Activated CD8-positive, alpha-beta T cell treated with anti-CD3 and anti-CD28 coated beads for 36 hours (primary cell): Measurements from ENCODE around the gene WTIP. TPM values are rescaled to one million over a fixed set of nuclear protein-coding genes. Genes with fewer than 3 reads are reported as not detected.

ENCODE experiments used
- ATAC-seq: fragments of 200-7000 bp; cut with Tn5 transposase; one replicate; pipeline ENCODE4 v1.10.0; 2021; ENCODE audit warnings: mild to moderate bottlenecking, moderate library complexity
- CTCF ChIA-PET: fragments of 350-600 bp; sonication (Branson Sonifier 250); formaldehyde crosslinking; loops from one replicate; lab custom pipeline; 2021; ENCODE audit warnings: antibody characterized with exemption; lab: Charles Lee
- POLR2A ChIA-PET: fragments of 350-600 bp; sonication (Branson Sonifier 250); formaldehyde crosslinking; loops from one replicate; lab custom pipeline; 2021; ENCODE audit warnings: antibody characterized with exemption; lab: Charles Lee
- DNase-seq: peaks from one replicate; pipeline ENCODE4 v3.0.0-alpha.2; 2020
- H3K27ac Mint-ChIP-seq: one replicate; pipeline ENCODE4 v1.8.0; 2021; ENCODE audit warnings: mild to moderate bottlenecking, mixed read lengths
- H3K27me3 Mint-ChIP-seq: one replicate; pipeline ENCODE4 v1.8.0; 2021; ENCODE audit warnings: mixed read lengths
- H3K36me3 Mint-ChIP-seq: one replicate; pipeline ENCODE4 v1.8.0; 2021; ENCODE audit warnings: low read depth, mixed read lengths
- H3K4me1 Mint-ChIP-seq: one replicate; pipeline ENCODE4 v1.8.0; 2021; ENCODE audit warnings: low read depth, mixed read lengths
- H3K4me3 Mint-ChIP-seq: one replicate; pipeline ENCODE4 v1.8.0; 2021; ENCODE audit warnings: mild to moderate bottlenecking, moderate library complexity, mixed read lengths
- H3K9me3 Mint-ChIP-seq: one replicate; pipeline ENCODE4 v1.8.0; 2021; ENCODE audit warnings: mixed read lengths
- intact Hi-C: fragments of 100-400 bp; cut with micrococcal nuclease; formaldehyde crosslinking; loops from one replicate; pipeline ENCODE4 v1.10.0; 2022
- total RNA-seq, 2 experiments: library from RNA; stranded (reverse); gene quantifications; one replicate each; pipeline ENCODE4 v1.2.3, GENCODE V29; 2021
- TF ChIP-seq, protein P1 (sequence below): fragments of 200-600 bp; IDR thresholded peaks from one replicate; pipeline ENCODE4 v1.8.0; 2022; ENCODE audit warnings: antibody characterized with exemption, mild to moderate bottlenecking

Gene WTIP
- total RNA-seq, 2 experiments from 2014 or later, result 0.54 to 0.63 TPM

DNA sequence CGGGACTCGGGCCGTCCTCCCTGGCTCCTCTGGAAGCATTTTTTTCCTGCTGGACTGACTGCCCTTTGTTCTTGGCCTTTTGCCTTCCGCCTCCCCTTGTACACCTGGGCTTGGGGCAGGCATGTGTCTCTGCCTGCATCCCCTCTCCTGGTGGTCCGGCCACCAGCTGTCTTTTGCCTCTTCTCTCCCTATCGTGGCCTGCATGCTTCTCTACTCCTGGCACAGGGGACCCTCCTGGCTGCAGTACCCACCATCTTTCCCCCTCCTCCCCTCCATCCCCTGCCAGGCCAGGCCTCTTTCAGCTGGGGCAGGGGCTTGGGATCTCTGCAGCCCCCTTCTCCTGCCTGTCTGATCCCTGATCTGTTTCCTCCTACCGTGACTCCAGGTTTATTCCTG lies 12.1 kb downstream of the WTIP start:
- ATAC-seq (no peak), DNase-seq (no peak)
- TF ChIP-seq, protein P1, sequence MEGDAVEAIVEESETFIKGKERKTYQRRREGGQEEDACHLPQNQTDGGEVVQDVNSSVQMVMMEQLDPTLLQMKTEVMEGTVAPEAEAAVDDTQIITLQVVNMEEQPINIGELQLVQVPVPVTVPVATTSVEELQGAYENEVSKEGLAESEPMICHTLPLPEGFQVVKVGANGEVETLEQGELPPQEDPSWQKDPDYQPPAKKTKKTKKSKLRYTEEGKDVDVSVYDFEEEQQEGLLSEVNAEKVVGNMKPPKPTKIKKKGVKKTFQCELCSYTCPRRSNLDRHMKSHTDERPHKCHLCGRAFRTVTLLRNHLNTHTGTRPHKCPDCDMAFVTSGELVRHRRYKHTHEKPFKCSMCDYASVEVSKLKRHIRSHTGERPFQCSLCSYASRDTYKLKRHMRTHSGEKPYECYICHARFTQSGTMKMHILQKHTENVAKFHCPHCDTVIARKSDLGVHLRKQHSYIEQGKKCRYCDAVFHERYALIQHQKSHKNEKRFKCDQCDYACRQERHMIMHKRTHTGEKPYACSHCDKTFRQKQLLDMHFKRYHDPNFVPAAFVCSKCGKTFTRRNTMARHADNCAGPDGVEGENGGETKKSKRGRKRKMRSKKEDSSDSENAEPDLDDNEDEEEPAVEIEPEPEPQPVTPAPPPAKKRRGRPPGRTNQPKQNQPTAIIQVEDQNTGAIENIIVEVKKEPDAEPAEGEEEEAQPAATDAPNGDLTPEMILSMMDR, result no peak
- Mint-ChIP-seq H3K4me3 (no peak overlapping the region), H3K27ac (no peak overlapping the region), H3K9me3 (no peaks in the 10 kb centered on the region), H3K27me3 (no peaks in the 10 kb centered on the region), H3K4me1 (no peaks in the 10 kb centered on the region), H3K36me3 (no peaks in the 10 kb centered on the region)
- POLR2A ChIA-PET, result no interaction called here
- intact Hi-C loops, result no loop called here
- CTCF ChIA-PET, result no interaction called here

DNA sequence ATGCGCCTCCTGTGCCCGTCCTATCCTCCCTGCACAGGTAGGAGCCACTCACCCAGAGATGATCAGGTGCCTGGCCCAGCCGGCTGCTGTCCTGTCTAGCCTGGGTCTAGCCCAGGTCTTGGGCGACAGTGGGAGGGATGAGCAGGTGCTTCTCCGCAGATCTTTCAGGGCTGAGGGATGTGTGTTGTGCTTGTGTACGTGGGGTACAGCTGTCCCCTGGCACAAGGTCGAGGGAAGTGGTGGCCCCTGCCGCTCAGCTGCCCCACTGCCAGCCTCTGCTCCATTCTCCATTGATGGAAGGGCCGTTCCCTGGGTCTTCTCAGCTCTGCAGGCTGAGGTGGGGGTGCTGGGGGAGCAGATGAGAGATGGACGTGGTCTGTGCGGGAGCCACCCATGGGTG lies 13.0 kb downstream of the WTIP start:
- Mint-ChIP-seq H3K36me3 (no peaks in the 10 kb centered on the region), H3K9me3 (no peaks in the 10 kb centered on the region), H3K4me3 (no peak overlapping the region), H3K4me1 (no peaks in the 10 kb centered on the region), H3K27me3 (peaks cover 1% of the 10 kb centered on the region), H3K27ac (no peak overlapping the region)
- DNase-seq (no peak), ATAC-seq (no peak)
- POLR2A ChIA-PET, result no interaction called here
- intact Hi-C loops, result no loop called here
- TF ChIP-seq, protein P1, result no peak
- CTCF ChIA-PET, result no interaction called here

GRCh38 chr19:34495416-34495815 lies 13.9 kb downstream of the WTIP start:
- TF ChIP-seq, protein P1, result no peak
- ChIA-PET POLR2A (interaction anchor here (0.7 kb wide), 1 partner anchor 11 kb away, joined by 3 read pairs; no protein-coding TSS in a partner anchor), CTCF (no interaction called here)
- DNase-seq (no peak), ATAC-seq (no peak)
- Mint-ChIP-seq H3K36me3 (no peaks in the 10 kb centered on the region), H3K4me3 (no peak overlapping the region), H3K27ac (no peak overlapping the region), H3K4me1 (peaks cover 4% of the 10 kb centered on the region), H3K27me3 (peaks cover 1% of the 10 kb centered on the region), H3K9me3 (no peaks in the 10 kb centered on the region)
- intact Hi-C loops, result no loop called here

GRCh38 chr19:34497112-34497805 lies 15.7 kb downstream of the WTIP start:
- no peak overlapping the region for H3K27ac Mint-ChIP-seq
- peaks cover 7% of the 10 kb centered on the region for H3K4me1 Mint-ChIP-seq
- no peaks in the 10 kb centered on the region for H3K36me3 Mint-ChIP-seq
- H3K9me3 Mint-ChIP-seq, result no peaks in the 10 kb centered on the region
- ChIA-PET POLR2A (no interaction called here), CTCF (no interaction called here)
- DNase-seq (no peak), ATAC-seq (no peak)
- H3K4me3 Mint-ChIP-seq, result no peak overlapping the region
- peaks cover 3% of the 10 kb centered on the region for H3K27me3 Mint-ChIP-seq
- intact Hi-C loops, result no loop called here
- TF ChIP-seq, protein P1, result no peak

GRCh38 chr19:34499155-34499834 lies 17.7 kb downstream of the WTIP start:
- Mint-ChIP-seq H3K27me3 (peaks cover 5% of the 10 kb centered on the region), H3K9me3 (no peaks in the 10 kb centered on the region), H3K4me1 (peaks cover 7% of the 10 kb centered on the region), H3K4me3 (no peak overlapping the region), H3K36me3 (no peaks in the 10 kb centered on the region), H3K27ac (no peak overlapping the region)
- TF ChIP-seq, protein P1, result no peak
- ATAC-seq (no peak), DNase-seq (no peak)
- POLR2A ChIA-PET, result interaction anchor here (2.3 kb wide), 1 partner anchor 24 kb away, joined by 10 read pairs; no protein-coding TSS in a partner anchor
- intact Hi-C loops, result no loop called here
- CTCF ChIA-PET, result interaction anchor here (0.6 kb wide), 1 partner anchor 188 kb away, joined by 3 read pairs; no protein-coding TSS in a partner anchor
